NCI-H69 (cell line): Measurements from ENCODE around the gene CCSER1.
A peak's percentile ranks its signal among the peaks of the same experiment; 100 is the strongest.
"Not testable (repeated sequence)": the region's sequence is repeated elsewhere in the genome, so short reads cannot be mapped to it uniquely, and the experiment has no call there.

Experiments used
- DNase-seq: peaks from one replicate; lab custom pipeline; 2025; lab: John Stamatoyannopoulos, UW

The CCSER1 gene

GRCh38 chr4:91170768-91171167, 1043.6 kb downstream of the CCSER1 start:
- peak; percentile 5 for DNase-seq

DNA sequence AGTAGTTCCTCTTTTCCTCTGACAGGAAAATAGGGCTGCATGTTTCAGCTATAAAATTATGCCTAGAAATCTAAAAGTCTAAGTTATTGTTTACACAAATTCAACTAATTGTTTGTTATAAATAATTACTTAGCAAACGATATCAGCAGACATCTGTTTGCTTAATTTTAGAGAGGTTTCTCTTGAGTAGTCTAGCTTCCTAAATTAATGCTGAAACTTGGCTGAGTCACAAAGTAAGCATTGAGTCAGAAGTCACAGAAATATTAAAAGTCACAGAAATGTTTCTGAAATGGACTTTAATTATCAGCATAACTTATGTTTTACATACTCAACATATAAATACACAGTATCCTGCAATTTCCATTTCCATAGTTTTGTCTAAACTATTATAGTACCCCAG, 1044.0 kb downstream of the CCSER1 start:
- DNase-seq: peak; percentile 40

DNA sequence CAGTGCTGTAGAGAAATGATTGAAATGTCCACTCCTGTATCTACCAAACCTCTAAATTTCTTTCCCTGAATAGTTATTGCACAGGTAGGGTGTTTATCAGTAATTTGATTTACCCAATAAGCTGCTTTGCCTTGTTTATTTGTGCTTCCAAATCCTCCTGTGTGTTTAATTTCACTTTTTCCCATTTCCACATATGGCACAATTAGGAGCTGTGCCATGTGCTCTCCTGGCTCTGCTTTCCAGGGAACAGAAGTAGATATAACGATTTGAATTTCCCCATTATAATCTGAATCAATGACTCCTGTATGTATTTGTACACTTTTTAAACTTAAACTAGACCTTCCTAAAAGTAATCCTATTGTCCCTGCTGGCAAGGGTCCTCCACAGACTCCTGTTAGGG, 1057.9 kb downstream of the CCSER1 start:
- not testable (repeated sequence) for DNase-seq

GRCh38 chr4:91198951-91199350, 1071.8 kb downstream of the CCSER1 start:
- DNase-seq: no peak

DNA sequence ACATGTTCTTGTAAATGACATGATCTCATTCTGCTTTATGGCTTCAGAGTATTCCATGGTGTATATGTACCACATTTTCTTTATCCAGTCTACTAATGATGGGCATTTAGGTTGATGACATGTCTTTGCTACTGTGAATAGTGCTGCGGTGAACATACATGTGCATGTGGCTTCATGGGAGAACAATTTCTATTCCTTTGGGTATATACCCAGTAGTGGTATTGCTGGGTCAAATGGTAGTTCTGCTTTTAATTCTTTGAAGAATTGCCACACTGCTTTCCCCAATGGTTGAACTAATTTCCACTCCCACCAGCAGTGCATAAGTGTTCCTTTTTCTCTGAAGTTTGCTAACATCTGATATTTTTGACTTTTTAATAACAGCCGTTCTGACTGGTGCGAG, 1080.3 kb downstream of the CCSER1 start:
- DNase-seq: no peak

- DNase-seq: peak; percentile 5
Measured at GRCh38 chr4:91212211-91212610, 1085.0 kb downstream of the CCSER1 start.

- DNase-seq: not testable (repeated sequence)
Measured at GRCh38 chr4:91217831-91218403, 1090.7 kb downstream of the CCSER1 start.

DNA sequence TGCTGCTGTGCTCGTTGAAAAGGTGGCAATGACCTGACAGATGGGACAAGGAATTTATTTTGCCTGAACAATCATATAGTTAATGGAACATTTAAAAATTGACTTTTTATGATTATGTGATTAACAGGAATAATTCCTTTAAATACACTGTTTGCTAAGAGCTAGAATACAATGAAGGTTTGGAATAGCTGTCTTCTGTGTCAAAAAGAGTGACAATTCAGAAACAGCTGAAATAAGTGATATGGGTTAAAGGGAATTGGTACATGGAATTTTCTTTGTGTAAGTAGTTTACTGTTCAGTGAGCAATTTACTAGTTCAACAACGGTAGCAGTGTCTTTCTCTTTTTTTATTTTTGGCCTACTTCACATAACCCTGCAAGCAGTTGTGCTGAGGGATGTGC, 1093.1 kb downstream of the CCSER1 start:
- peak; percentile 82 for DNase-seq

DNA sequence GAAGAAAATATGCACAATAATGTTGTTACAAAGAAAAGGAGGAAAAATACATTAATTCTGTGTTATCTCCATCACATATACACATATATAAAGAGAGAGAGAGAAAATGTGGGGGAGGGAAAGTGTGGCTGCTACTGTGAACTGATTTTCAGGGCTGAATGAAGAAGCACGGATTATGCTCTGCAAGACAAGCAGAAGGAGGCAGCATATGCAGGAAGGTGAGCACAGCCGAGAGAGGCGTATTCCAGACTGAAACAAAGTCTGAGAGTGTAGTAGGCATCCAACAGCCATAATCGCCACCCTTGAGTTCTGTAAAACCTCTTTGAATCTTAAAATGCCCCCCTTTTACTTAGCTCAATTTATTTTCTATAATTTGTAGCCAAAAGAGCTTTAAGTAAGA, 1094.8 kb downstream of the CCSER1 start:
- DNase-seq: peak; percentile 19

- DNase-seq: no peak
Measured at GRCh38 chr4:91226867-91227266, 1099.7 kb downstream of the CCSER1 start.

DNA sequence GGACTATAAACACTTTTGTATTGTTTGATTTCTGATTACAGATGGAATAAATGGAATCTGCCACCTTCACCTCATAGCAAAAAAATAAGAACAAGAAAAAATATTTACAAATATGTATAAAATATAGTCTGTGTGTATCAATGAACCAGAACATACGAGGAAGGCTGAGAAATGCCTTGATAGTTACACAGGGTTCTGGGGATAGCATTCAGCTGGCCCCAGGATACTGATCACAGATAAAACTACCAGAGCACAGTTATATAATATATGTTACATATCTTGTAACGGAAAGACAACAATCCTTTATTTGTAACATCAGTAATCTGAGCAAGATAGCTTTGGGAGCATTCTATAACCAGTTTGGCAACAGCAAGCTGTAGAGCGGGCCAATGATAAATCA, 1101.5 kb downstream of the CCSER1 start:
- DNase-seq: no peak

DNA sequence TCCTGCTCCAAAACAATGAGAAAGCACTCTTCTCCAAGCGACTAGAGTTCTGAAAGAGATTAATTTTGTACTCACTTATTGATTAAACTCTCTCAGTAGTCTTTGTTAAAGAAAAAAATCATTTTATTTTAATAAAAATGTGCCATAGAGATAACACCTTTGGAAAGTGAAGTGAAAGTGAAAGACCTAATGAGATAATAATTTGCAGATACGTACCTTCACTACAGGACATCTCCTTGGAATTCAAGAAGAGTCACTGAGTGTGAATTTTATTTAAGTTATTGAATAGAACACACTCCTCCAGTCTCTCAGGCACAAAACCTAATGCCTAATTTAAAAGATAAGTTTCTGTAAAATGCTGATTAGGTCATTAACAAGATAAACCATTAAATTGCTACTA, 1106.0 kb downstream of the CCSER1 start:
- DNase-seq: no peak

DNA sequence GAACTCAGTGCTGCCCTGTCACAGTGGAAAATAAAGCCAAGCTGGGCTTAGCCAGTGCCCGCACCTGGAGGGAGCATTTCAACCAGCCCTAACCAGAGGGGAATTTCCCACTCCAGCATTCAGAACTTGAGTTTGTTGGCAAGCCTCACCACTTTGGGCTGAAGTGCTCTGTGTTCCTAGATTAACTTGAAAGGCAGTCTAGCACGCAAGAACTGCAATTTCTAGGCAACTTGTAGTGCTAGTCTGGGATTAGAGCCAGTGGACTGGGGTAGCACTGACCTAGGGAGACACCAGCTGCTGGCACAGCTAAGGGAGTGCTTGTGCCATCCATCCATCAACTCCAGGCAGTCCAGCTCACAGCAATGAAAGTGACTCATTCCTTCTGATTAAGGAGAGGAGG, 1115.9 kb downstream of the CCSER1 start:
- DNase-seq: peak; percentile 6

DNA sequence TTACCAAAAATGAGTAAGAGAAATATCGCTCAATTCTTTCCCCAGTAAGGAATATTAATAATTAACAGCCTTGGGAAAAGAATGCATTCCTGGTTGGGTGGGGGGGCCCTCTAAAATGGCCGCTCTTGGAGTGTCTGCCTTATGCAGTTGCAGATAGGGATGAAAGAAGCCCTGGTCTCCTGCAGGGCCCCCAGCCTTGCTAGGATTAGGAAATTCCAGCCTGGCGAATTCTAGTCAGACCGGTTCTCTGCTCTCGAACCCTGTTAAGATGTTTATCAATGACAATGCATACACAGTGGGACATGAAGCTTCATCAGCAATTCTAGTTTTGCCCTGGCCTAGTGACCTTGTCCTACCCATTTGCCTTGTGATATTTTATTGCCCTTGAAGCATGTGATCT, 1128.8 kb downstream of the CCSER1 start:
- DNase-seq: no peak

- DNase-seq: no peak
Measured at GRCh38 chr4:91256751-91257150, 1129.6 kb downstream of the CCSER1 start.

DNA sequence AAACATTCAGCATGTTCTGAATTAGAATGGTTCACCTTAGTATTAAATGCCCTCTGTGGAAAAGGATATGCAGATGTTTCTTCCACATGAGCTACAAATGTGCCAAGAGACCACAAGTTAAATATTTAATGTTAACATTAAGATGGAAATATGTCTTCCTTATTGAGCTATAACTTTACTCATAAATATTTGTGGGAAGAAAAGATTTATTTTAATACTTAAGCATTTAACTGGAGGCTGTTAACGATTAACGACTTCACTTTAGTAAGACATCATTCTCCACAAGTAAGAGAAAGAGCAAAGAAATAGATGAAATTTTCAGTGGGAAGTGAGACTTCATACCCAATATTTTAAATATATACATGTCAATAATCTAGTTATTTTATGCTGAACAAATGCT, 1130.5 kb downstream of the CCSER1 start:
- no peak for DNase-seq

DNA sequence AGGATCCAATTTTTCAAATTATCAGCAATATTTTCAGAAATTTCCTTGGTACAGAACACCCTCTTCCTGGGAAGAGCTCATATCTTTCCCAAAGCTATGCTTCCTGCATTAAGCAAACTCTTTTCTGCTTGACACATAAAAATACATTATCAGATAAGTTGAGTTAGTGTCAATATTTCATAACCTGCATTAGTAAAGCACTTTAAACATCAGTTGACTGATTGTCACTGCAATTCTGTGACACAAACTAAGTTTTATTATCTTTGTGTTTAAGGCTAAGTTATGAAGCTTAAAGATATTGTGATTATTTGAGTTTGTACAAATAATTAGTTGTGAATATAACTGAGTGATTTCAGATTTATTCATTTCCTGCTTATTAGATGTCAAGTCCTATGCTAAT, 1131.1 kb downstream of the CCSER1 start:
- no peak for DNase-seq

DNA sequence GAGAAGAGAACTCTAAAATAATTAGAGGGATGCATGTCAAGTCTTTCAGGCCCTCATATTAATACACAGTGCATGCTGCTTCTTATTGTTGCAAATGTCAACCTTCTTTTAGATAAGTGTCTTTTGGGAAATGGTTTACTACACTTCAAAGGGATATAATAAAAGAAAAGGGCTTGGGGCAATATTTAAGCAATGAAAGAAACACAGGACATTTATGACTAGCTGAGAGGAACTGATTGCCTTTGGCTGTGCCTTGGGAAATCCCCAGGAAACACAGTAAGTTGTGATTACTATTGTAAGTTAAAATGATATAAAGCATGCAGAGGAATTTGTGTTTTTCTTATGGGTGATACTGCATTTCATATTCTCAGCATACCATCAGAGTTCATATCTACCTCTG, 1140.3 kb downstream of the CCSER1 start:
- DNase-seq: peak; percentile 88

DNA sequence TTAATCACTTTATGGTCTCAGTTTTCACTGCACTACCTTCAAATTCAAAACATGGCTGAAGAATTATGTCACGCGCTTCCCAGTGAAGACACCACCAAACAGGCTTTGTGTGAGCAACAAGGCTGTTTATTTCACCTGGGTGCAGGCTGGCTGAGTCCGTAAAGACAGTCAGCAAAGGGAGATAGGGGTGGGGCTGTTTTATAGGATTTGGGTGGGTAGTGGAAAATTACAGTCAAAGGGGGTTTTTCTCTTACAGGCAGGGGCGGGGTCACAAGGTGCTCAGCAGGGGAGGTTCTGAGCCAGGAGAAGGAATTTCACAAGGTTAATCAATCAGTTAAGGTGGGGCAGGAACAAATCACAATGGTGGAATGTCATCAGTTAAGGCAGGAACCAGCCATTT, 1141.3 kb downstream of the CCSER1 start:
- DNase-seq: peak; percentile 4

DNA sequence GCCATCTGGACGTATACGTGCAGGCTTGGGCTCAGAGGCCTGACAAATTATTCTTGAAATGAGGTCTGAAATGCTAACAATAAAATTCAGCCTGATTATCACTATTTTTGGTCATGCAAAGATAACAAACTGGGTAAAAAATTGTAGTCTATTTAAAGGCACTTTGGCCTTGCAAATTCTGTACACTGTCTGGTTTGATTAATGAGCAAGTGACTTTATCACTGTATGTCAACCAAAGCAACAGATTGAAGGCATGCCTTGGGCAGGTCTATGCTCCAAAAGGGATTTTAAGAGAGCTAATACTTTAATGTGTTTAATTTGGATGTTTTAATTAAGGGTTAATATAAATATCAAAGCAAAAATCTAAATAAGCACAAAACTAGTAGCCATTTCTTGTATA, 1141.7 kb downstream of the CCSER1 start:
- DNase-seq: no peak

DNA sequence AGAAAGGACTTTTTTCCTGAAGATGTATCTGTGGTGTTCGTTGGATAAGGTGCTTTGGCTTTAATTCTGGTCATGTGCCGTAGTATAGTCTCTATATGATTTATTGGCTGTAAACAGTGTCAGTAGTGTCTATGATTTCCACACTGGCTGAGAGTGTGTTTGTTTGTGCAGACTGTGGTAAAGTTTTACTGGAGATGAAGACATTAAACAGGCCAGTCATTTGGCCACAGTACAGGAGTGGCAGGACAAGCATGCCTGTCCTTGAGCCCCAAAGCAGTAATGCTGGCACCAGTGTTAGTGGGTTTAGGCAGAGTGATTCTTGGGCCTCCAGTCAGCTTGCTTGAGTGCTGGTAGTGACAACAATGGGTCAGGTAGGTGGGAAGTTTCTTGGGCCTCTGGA, 1152.7 kb downstream of the CCSER1 start:
- DNase-seq: no peak

DNA sequence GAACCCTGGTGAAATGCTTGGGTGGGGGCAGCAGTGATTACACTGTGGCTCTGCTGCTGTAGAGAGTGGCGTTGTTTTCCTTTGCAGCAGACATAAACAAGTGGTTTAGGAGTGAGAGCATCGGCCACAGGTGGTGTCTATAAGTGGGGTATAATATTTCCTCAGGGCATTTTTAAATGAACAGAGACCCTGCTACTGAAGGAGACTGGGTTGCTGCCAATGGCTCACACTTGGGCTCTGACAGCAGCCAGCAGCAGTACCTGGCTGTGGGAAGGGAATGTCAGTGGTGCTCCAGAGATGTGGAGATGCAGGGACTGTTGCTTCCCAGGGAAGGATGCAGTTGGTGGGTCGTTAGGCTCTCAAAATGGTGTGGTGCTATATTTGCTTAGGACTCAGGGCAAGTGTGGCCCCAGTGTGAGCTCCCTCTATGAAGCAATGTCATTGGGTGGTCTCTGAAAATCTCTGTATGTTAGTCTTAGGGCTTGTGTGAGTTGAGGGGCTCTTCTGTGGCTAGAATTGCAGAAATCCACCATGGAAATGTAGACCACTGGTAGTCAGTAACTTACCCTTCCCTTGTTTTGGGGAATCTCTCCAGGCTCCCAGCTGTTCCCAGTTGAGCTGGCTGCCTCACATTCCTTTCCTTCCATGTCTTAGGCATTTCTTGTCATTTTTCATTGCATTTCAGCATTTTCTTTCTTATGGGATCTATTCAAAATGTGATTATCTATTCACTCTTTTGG, 1153.5 kb downstream of the CCSER1 start:
- DNase-seq: peak; percentile 30

DNA sequence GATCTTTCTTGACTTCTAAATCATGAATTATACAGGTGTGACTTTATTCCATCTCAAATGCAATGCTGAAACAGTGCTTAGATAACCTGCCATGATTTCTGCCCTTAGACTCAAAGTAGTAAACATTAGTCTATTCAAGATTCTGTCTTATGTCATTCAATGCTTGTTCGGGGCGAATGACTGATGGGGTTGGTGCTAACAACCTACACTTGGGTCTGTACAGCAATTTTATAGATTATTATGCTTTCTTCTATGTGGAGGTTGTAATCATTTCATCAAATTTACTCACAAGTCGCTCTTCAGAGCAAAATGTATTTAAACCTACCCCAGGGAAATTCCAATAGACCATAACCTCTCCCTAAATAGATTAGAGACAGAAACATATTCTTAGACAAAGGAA, 1155.0 kb downstream of the CCSER1 start:
- no peak for DNase-seq

GRCh38 chr4:91283726-91284230, 1156.6 kb downstream of the CCSER1 start:
- DNase-seq: no peak
